ENCODE results near the gene PFDN1. TPM values are rescaled to one million over a fixed set of nuclear protein-coding genes. Genes with fewer than 3 reads are reported as not detected.

PFDN1 gene, protein sequence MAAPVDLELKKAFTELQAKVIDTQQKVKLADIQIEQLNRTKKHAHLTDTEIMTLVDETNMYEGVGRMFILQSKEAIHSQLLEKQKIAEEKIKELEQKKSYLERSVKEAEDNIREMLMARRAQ
- total RNA-seq, result 10 to 100 TPM; 57.0 to 68.3 TPM
- 100 to 1,000 TPM; 123 to 127 TPM for polyA plus RNA-seq (ENCODE audit: insufficient read length in 2 of 2)
- long read RNA-seq, donor 1, transcript PFDN1-201 (4 exons, 1,352 nt), result major isoform, 38 of 65 reads
- long read RNA-seq, donor 1, transcript PFDN1-204 (2 exons, 798 nt), result minor isoform, 7 of 65 reads
- long read RNA-seq, donor 1, transcript PFDN1-203 (3 exons, 1,091 nt), result minor isoform, 14 of 65 reads
- long read RNA-seq, donor 1, transcript PFDN1-202 (3 exons, 787 nt), result minor isoform, 5 of 65 reads
- long read RNA-seq, donor 1, partial matches to known transcripts, result 0 of 65 reads
- long read RNA-seq, donor 1, other reads (novel, unspliced or antisense), result 0 of 65 reads
- long read RNA-seq, donor 2, transcript PFDN1-203 (3 exons, 1,091 nt), result minor isoform, 8 of 34 reads
- long read RNA-seq, donor 2, transcript PFDN1-201 (4 exons, 1,352 nt), result major isoform, 15 of 34 reads
- long read RNA-seq, donor 2, transcript PFDN1-202 (3 exons, 787 nt), result minor isoform, 9 of 34 reads
- long read RNA-seq, donor 2, partial matches to known transcripts, result 0 of 34 reads
- long read RNA-seq, donor 2, other reads (novel, unspliced or antisense), result 0 of 34 reads
- long read RNA-seq, donor 3, transcript PFDN1-202 (3 exons, 787 nt), result minor isoform, 9 of 39 reads
- long read RNA-seq, donor 3, transcript PFDN1-203 (3 exons, 1,091 nt), result minor isoform, 5 of 39 reads
- long read RNA-seq, donor 3, transcript PFDN1-201 (4 exons, 1,352 nt), result major isoform, 14 of 39 reads
- long read RNA-seq, donor 3, partial matches to known transcripts, result 10 of 39 reads
- long read RNA-seq, donor 3, other reads (novel, unspliced or antisense), result 0 of 39 reads
- long read RNA-seq, donor 4, transcript PFDN1-201 (4 exons, 1,352 nt), result major isoform, 43 of 71 reads
- long read RNA-seq, donor 4, transcript PFDN1-202 (3 exons, 787 nt), result minor isoform, 16 of 71 reads
- long read RNA-seq, donor 4, transcript PFDN1-203 (3 exons, 1,091 nt), result minor isoform, 9 of 71 reads
- long read RNA-seq, donor 4, partial matches to known transcripts, result 0 of 71 reads
- long read RNA-seq, donor 4, other reads (novel, unspliced or antisense), result 0 of 71 reads

DNA sequence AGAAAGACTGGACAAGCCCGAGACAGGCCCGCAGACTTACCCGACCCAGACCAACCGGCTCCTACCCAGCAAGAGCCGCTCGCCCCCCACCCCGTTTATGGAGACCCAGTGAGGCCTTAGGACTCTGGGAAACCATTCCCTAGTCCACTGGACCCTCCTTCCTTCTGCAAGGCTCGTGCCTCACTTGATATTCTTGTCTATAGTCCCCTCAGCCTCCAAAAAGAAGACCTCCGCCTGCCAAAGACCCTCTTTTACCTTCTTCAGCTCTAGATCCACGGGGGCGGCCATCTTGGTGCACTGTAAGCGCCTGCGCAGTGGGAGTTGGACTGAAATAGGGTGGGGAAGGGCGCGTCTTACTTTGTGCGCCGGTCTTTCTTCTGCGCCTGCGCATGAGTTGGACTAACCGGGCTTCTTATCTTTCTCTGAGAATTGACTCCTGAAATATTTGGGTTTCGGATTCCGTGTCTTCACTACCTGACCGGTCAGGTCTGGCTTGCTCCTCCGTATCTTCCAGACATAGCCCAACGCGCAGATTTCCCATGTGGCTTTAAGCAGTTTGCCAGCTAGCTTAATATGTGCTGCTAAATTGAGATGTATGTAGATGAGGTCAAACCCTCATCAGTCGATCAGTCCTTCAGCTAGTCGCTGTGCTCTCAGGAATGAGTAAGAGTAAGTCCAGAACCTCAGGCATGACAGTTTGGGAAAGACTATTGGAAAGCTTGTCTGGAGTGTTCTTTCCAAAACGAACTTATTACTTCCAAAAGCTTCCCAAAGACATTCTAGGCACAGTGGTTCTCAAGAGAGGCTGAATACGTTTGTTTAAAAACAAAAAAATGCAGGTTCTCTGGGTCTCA is at the start of gene PFDN1:
Gene PFDN1, minus strand, starts transcription at position 316 of the 854 bp plus-strand sequence. Its CDS starts 28 bp downstream, at position 288.
- Histone ChIP-seq H3K27ac (ENCODE audit: low read depth, low read length) (peak within 1 kb of the TSS; percentile 77), H3K9me3 (ENCODE audit: control insufficient read depth, insufficient read depth, low read length) (no peaks in the 10 kb centered on the region), H3K4me1 (ENCODE audit: control insufficient read depth, insufficient read depth, low read length) (no peaks in the 10 kb centered on the region), H3K27me3 (ENCODE audit: control insufficient read depth, insufficient read depth, low read length) (no peaks in the 10 kb centered on the region), H3K36me3 (ENCODE audit: control insufficient read depth, insufficient read depth, low read length) (peaks cover 12% of the 10 kb centered on the region), H3K4me3 (ENCODE audit: low read depth, low read length) (peak within 1 kb of the TSS; percentile 91)
- DNase-seq (ENCODE audit: low read depth in 4 of 6, low spot score in 6 of 6), result peak; percentile 89 to 99 (median 93)
- 0% methylated on average over 22 of the region's 30 CpGs for WGBS (ENCODE audit: insufficient coverage)

DNA sequence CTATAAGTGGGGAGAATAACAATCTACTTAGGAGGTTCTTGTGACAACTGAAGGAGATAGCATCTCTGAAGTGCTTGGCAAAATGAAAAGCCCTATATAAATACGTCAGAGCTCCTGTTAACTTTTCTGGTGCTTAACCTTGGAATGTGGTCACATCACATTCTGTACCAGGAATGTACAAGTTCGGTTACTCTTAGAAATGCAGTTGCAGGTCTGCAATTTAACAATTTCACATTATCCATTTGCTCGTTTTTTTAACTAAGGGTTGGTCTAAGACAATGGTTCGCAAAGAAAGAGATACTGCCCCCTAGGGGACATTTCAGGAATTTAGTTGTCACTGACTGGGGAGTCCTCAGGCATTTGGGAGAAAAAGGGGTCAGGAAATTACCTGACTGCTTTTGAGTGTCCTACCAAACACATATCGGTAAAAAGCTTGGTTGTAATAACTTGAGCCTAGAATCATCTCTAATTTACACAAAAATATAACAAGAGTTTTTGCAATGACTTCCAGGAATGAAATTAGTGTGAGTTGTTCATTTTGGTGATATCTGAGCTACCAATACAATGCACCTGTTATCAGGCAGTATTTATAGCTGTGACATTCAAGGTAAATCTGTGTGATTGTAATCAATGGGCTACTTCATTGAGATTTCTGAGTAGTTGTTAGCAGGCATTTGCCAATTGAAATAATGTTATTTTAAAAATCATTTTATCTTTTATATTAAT is 48.9 kb upstream of the PFDN1 start:
- 60% methylated on average over 1 of the region's 5 CpGs for WGBS (ENCODE audit: insufficient coverage)
- H3K9me3 ChIP-seq (ENCODE audit: control insufficient read depth, insufficient read depth, low read length), result no peaks in the 10 kb centered on the region
- peak in 5 of 6 donors; percentile 47 to 91 (median 65) for DNase-seq (ENCODE audit: low read depth in 4 of 6, low spot score in 6 of 6)
- no peak overlapping the region for H3K4me3 ChIP-seq (ENCODE audit: low read depth, low read length)
- H3K27ac ChIP-seq (ENCODE audit: low read depth, low read length), result no peak overlapping the region
- H3K27me3 ChIP-seq (ENCODE audit: control insufficient read depth, insufficient read depth, low read length), result peaks cover 5% of the 10 kb centered on the region
- H3K4me1 ChIP-seq (ENCODE audit: control insufficient read depth, insufficient read depth, low read length), result peaks cover 1% of the 10 kb centered on the region
- H3K36me3 ChIP-seq (ENCODE audit: control insufficient read depth, insufficient read depth, low read length), result no peaks in the 10 kb centered on the region

DNA sequence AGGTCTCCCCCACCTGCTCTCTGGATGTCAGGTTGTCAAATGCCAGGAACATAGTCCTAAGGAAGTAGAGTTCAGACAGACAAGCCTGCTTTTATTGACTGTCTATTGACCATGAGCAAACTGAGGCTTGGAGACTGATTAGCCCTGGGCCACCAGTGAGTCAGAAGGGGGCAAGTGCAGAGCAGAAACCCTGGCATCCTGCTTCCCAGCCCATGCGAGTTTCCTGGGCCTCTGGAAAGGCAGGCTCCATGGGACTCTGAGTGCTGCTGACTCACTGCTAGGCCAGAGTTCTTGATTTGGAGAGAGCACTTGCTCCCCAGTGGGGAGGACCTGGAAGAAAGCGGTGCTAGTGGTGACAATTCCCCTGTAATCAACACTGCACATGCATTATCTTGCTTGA is 46.3 kb upstream of the PFDN1 start:
- peaks cover 20% of the 10 kb centered on the region for H3K4me1 ChIP-seq (ENCODE audit: control insufficient read depth, insufficient read depth, low read length)

DNA sequence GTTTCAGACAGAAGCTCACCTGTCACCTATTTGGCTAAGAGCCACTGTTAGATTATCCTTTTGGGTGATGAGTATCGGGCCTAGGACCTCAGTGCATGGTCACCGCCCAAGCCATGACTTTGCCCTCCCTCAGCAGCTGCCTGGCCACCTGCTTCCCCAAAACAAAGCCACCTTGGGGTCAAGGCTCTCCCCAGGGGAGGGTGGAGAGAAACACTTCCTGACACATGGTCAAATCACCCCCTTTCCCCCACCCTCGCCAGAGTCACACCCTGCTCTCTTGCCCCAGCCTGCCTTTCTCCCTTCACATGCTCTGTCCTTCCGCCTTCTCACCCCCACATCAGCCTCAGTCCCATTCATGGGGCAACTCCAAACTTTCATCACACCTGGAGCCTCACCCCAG is 45.2 kb upstream of the PFDN1 start:
- no peak for DNase-seq (ENCODE audit: low read depth in 4 of 6, low spot score in 6 of 6)
- no peak overlapping the region for H3K4me3 ChIP-seq (ENCODE audit: low read depth, low read length)
- no peak overlapping the region for H3K27ac ChIP-seq (ENCODE audit: low read depth, low read length)
- H3K9me3 ChIP-seq (ENCODE audit: control insufficient read depth, insufficient read depth, low read length), result no peaks in the 10 kb centered on the region
- H3K27me3 ChIP-seq (ENCODE audit: control insufficient read depth, insufficient read depth, low read length), result peaks cover 5% of the 10 kb centered on the region
- peaks cover 20% of the 10 kb centered on the region for H3K4me1 ChIP-seq (ENCODE audit: control insufficient read depth, insufficient read depth, low read length)
- peaks cover 5% of the 10 kb centered on the region for H3K36me3 ChIP-seq (ENCODE audit: control insufficient read depth, insufficient read depth, low read length)
- WGBS (ENCODE audit: insufficient coverage), result 83% methylated on average over 2 of the region's 4 CpGs

More for the DNA sequence above, 46.3 kb upstream of the PFDN1 start:
- DNase-seq (ENCODE audit: low read depth in 4 of 6, low spot score in 6 of 6), result no peak
- WGBS (ENCODE audit: insufficient coverage), result 79% methylated on average over 2 of the region's 2 CpGs
- no peaks in the 10 kb centered on the region for H3K9me3 ChIP-seq (ENCODE audit: control insufficient read depth, insufficient read depth, low read length)
- H3K27me3 ChIP-seq (ENCODE audit: control insufficient read depth, insufficient read depth, low read length), result peaks cover 5% of the 10 kb centered on the region
- H3K27ac ChIP-seq (ENCODE audit: low read depth, low read length), result no peak overlapping the region
- H3K36me3 ChIP-seq (ENCODE audit: control insufficient read depth, insufficient read depth, low read length), result peaks cover 4% of the 10 kb centered on the region
- H3K4me3 ChIP-seq (ENCODE audit: low read depth, low read length), result no peak overlapping the region

DNA sequence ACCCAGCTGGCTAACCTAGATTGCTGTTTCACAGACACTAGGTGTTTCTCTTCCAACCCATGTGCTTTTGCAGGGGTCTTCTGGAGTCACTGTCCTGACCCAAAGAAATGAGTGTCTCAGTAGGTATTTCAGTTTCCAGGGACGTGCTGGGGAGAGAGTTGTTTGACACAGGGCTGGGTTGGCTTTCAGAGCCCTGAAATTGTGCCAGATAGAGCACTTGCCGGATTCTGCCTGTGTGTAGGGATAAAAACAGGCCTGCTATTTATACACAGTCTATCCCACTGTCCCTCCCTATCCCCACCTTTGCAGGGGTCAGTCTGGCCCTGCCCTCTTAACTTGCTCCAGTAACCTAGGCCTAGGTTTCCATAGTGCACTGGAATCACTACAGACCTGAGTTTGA is 44.5 kb upstream of the PFDN1 start:
- H3K4me3 ChIP-seq (ENCODE audit: low read depth, low read length), result no peak overlapping the region
- DNase-seq (ENCODE audit: low read depth in 4 of 6, low spot score in 6 of 6), result peak in 1 of 6 donors; percentile 13

DNA sequence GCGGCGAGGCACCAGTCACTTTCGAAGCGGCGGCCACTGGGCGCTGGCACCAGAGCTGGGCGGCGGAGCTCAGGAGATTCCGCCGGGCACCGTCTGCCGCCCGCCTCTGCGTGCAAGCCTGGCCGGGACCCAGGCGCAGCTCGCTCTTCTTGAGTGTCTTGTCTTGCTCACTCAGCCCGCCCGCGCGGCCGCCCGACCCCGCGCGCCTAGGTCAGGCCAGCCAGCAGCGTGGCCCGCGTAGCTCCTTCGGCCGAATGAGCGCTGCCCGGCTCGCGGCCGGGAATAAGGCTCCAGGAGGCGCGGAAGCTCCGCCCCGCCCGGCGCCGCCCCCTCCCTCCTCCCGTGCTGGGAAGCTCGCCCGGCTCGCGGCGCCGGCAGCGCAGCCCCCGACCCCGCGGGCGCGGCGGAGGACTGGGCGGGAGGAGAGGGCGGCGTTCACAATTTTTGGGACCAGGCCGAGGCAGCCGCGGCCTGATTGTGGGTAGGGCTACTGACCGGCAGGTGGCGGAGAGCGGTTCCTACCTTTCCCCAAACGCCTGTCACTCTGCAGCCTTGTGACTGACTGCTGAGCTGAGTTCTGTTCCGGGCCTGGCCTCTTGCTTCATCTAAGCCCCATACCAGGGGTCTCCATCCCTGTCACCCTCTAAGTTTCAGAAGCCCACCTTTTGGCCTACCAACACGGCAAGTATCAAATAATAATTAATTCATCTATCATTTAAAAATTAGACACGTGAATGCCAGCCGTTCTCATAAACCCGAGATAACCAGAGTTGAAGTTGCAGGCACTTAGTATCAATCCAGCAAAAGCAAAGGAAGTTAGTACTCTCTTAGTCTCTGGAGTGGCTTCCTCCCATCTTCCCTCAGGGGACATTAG is 43.7 kb upstream of the PFDN1 start, which contains the start of gene HBEGF:
Gene HBEGF, minus strand, starts transcription at position 256 of the 874 bp plus-strand sequence. CDS start 275 bp downstream, outside the sequence.
- Histone ChIP-seq H3K27ac (ENCODE audit: low read depth, low read length) (peak within 1 kb of the TSS; percentile 67), H3K4me3 (ENCODE audit: low read depth, low read length) (peak within 1 kb of the TSS; percentile 69), H3K27me3 (ENCODE audit: control insufficient read depth, insufficient read depth, low read length) (peaks cover 5% of the 10 kb centered on the region), H3K4me1 (ENCODE audit: control insufficient read depth, insufficient read depth, low read length) (peaks cover 27% of the 10 kb centered on the region), H3K36me3 (ENCODE audit: control insufficient read depth, insufficient read depth, low read length) (peaks cover 11% of the 10 kb centered on the region), H3K9me3 (ENCODE audit: control insufficient read depth, insufficient read depth, low read length) (no peaks in the 10 kb centered on the region)
- whole genome bisulfite sequencing (ENCODE audit: insufficient coverage), result under 1% methylated on average over 62 of the region's 72 CpGs
- peak in 4 of 6 donors; percentile 52 to 91 (median 76) for DNase-seq (ENCODE audit: low read depth in 4 of 6, low spot score in 6 of 6)

More for the DNA sequence above, 44.5 kb upstream of the PFDN1 start:
- Histone ChIP-seq H3K4me1 (ENCODE audit: control insufficient read depth, insufficient read depth, low read length) (peaks cover 20% of the 10 kb centered on the region), H3K27me3 (ENCODE audit: control insufficient read depth, insufficient read depth, low read length) (peaks cover 5% of the 10 kb centered on the region), H3K27ac (ENCODE audit: low read depth, low read length) (no peak overlapping the region), H3K9me3 (ENCODE audit: control insufficient read depth, insufficient read depth, low read length) (no peaks in the 10 kb centered on the region), H3K36me3 (ENCODE audit: control insufficient read depth, insufficient read depth, low read length) (peaks cover 9% of the 10 kb centered on the region)
- WGBS (ENCODE audit: insufficient coverage), result 44% methylated on average over 1 of the region's 2 CpGs

DNA sequence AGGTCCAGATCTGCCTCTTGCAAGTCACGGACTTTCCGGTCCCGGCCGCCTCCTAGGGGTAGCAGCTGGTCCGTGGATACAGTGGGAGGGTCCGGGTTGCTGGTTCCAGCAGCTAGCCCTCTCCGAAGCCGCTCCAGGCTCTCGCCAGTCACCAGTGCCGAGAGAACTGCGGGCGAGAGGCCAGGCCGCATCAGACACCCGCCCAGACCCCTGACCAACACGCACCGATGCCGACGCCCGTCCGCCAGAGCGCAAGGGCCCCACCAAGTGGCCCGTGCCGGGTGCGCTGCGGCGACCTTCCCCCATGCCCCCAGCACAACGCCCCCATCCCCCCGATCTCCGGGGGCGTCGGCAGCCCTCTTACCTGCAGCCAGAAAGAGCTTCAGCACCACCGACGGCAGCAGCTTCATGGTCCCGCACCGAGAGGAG is 43.0 kb upstream of the PFDN1 start:
- peaks cover 30% of the 10 kb centered on the region for H3K4me1 ChIP-seq (ENCODE audit: control insufficient read depth, insufficient read depth, low read length)
- peak overlapping the region; percentile 69 for H3K4me3 ChIP-seq (ENCODE audit: low read depth, low read length)
- peak overlapping the region; percentile 67 for H3K27ac ChIP-seq (ENCODE audit: low read depth, low read length)
- WGBS (ENCODE audit: insufficient coverage), result under 1% methylated on average over 35 of the region's 35 CpGs
- DNase-seq (ENCODE audit: low read depth in 4 of 6, low spot score in 6 of 6), result peak in 3 of 6 donors; percentile 44 to 79 (median 79)
- H3K36me3 ChIP-seq (ENCODE audit: control insufficient read depth, insufficient read depth, low read length), result peaks cover 15% of the 10 kb centered on the region
- no peaks in the 10 kb centered on the region for H3K9me3 ChIP-seq (ENCODE audit: control insufficient read depth, insufficient read depth, low read length)
- H3K27me3 ChIP-seq (ENCODE audit: control insufficient read depth, insufficient read depth, low read length), result peaks cover 5% of the 10 kb centered on the region
